A549 (cell line): ENCODE data around the gene TXNRD2. TPM values are rescaled to one million over a fixed set of nuclear protein-coding genes. Genes with fewer than 3 reads are reported as not detected.
"Not testable (repeated sequence)": the region's sequence is repeated elsewhere in the genome, so short reads cannot be mapped to it uniquely, and the experiment has no call there.

Experiments
- ATAC-seq, 2 experiments: fragments of 200-7000 bp in 1 of 2; fragments of >200 bp in 1 of 2; cut with Nextera tagmentation in 1 of 2; cut with Tn5 transposase in 1 of 2; 3 replicates each; pipeline versions ENCODE4 v1.8.0 to v1.9.1; 2018 to 2020; ENCODE audit warnings: mild to moderate bottlenecking in 1 of 2, moderate library complexity in 1 of 2
- CTCF ChIA-PET: fragments of 300-600 bp; sonication (Branson Sonifier 250); formaldehyde crosslinking; extraction: SDS; loops from one replicate; lab custom pipeline; 2021; ENCODE audit warnings: antibody characterized with exemption, inconsistent platforms; lab: Yijun Ruan, JAX
- POLR2A ChIA-PET: fragments of 350-600 bp; formaldehyde crosslinking; extraction: SDS; loops from one replicate; lab custom pipeline; 2021; ENCODE audit warnings: antibody characterized with exemption, inconsistent platforms; lab: Yijun Ruan, JAX
- DNase-seq, 2 experiments: peaks; one replicate each; pipeline versions ENCODE4 v3.0.0 to v3.0.0-alpha.2; 2011 to 2016; ENCODE audit warnings: low read depth in 1 of 2, low spot score in 1 of 2
- FAIRE-seq: peaks from 2 replicates; lab custom pipeline; 2011; peaks lifted over from hg19 to GRCh38; lab: Jason Lieb, UNC
- H3K27ac ChIP-seq, 2 experiments: fragments of >200 bp; sonication (Bioruptor Twin); formaldehyde crosslinking; 3 replicates each; pipeline ENCODE4 v1.5.1; 2016 to 2017
- H3K4me1 ChIP-seq: fragments of >200 bp; sonication (Bioruptor Twin); formaldehyde crosslinking; 3 replicates; pipeline ENCODE4 v1.6.1; 2016
- H3K4me2 ChIP-seq: fragments of >200 bp; sonication (Bioruptor Twin); formaldehyde crosslinking; 3 replicates; pipeline ENCODE4 v1.6.1; 2016
- H3K4me3 ChIP-seq: fragments of >200 bp; sonication (Bioruptor Twin); formaldehyde crosslinking; 3 replicates; pipeline ENCODE4 v1.5.1; 2016
- H3K9me3 ChIP-seq: fragments of >200 bp; sonication (Bioruptor Twin); formaldehyde crosslinking; 3 replicates; pipeline ENCODE4 v1.6.1; 2016
- CHD4 ChIP-seq: fragments of 200-600 bp; sonication (generic); IDR thresholded peaks from 2 replicates; pipeline ENCODE4 v1.6.1; 2016; ENCODE audit warnings: antibody characterized with exemption, mild to moderate bottlenecking, borderline replicate concordance
- EP300 ChIP-seq, 2 experiments: fragments of >200 bp; sonication (Bioruptor Twin); formaldehyde crosslinking; IDR thresholded peaks; 2 replicates in 1 of 2; 3 replicates in 1 of 2; pipeline ENCODE4 v1.6.1; 2016 to 2017
- ESRRA ChIP-seq: fragments of 150-350 bp; IDR thresholded peaks from 2 replicates; pipeline ENCODE4 v1.6.1; 2014; ENCODE audit warnings: mild to moderate bottlenecking, low read length, borderline replicate concordance
- FOSB ChIP-seq: fragments of 250-450 bp; sonication (Bioruptor Pico); IDR thresholded peaks from 2 replicates; pipeline ENCODE4 v1.5.0; 2020; ENCODE audit warnings: mild to moderate bottlenecking, moderate library complexity
- GATA3 ChIP-seq: IDR thresholded peaks from 2 replicates; pipeline ENCODE4 v1.6.1; 2012; ENCODE audit warnings: borderline replicate concordance
- HDAC2 ChIP-seq: fragments of 200-600 bp; sonication (generic); IDR thresholded peaks from 2 replicates; pipeline ENCODE4 v1.6.1; 2016
- HEYL ChIP-seq: fragments of 250-450 bp; sonication (Bioruptor Pico); IDR thresholded peaks from 2 replicates; pipeline ENCODE4 v1.8.0; 2021; ENCODE audit warnings: mild to moderate bottlenecking, moderate library complexity
- HOXA7 ChIP-seq: fragments of 250-450 bp; sonication (Bioruptor Pico); IDR thresholded peaks from 2 replicates; pipeline ENCODE4 v1.5.0; 2020; ENCODE audit warnings: mild to moderate bottlenecking, moderate library complexity
- JUNB ChIP-seq: fragments of >200 bp; sonication (Bioruptor Twin); formaldehyde crosslinking; IDR thresholded peaks from 2 replicates; pipeline ENCODE4 v1.6.1; 2016
- KDM1A ChIP-seq: fragments of 200-600 bp; sonication (generic); IDR thresholded peaks from 2 replicates; pipeline ENCODE4 v1.6.1; 2016; ENCODE audit warnings: low read depth, mild to moderate bottlenecking
- MAFK ChIP-seq: fragments of 450-650 bp; IDR thresholded peaks from 2 replicates; pipeline ENCODE4 v1.6.1; 2014; ENCODE audit not compliant: partially characterized antibody
- MAX ChIP-seq: IDR thresholded peaks from 2 replicates; pipeline ENCODE4 v1.6.1; 2012
- NPAS2 ChIP-seq: fragments of 250-450 bp; sonication (Bioruptor Pico); IDR thresholded peaks from 2 replicates; pipeline ENCODE4 v1.8.0; 2022; ENCODE audit warnings: mild to moderate bottlenecking, moderate library complexity, borderline replicate concordance
- PHF8 ChIP-seq: fragments of 200-600 bp; sonication (generic); IDR thresholded peaks from 2 replicates; pipeline ENCODE4 v1.6.1; 2016; ENCODE audit warnings: low read depth, mild to moderate bottlenecking, antibody characterized with exemption, moderate library complexity, borderline replicate concordance
- RFX5 ChIP-seq: fragments of 450-650 bp; IDR thresholded peaks from 2 replicates; pipeline ENCODE4 v1.7.1; 2014; ENCODE audit warnings: antibody characterized with exemption, mild to moderate bottlenecking, moderate library complexity
- RNF2 ChIP-seq: fragments of 200-600 bp; sonication (generic); IDR thresholded peaks from 2 replicates; pipeline ENCODE4 v1.6.1; 2016; ENCODE audit warnings: low read depth, mild to moderate bottlenecking, antibody characterized with exemption, moderate library complexity, borderline replicate concordance
- SREBF2 ChIP-seq: fragments of 450-650 bp; IDR thresholded peaks from 2 replicates; pipeline ENCODE4 v1.6.1; 2014; ENCODE audit warnings: mild to moderate bottlenecking, moderate library complexity
- TFCP2L1 ChIP-seq: fragments of 250-450 bp; sonication (Bioruptor Pico); IDR thresholded peaks from 2 replicates; pipeline ENCODE4 v1.5.0; 2021; ENCODE audit warnings: mild to moderate bottlenecking
- ZC3H11A ChIP-seq: fragments of 450-650 bp; IDR thresholded peaks from 2 replicates; pipeline ENCODE4 v1.6.1; 2014; ENCODE audit warnings: antibody characterized with exemption, mild to moderate bottlenecking
- ZFP36 ChIP-seq: fragments of 450-650 bp; IDR thresholded peaks from 2 replicates; pipeline ENCODE4 v1.6.1; 2014; ENCODE audit warnings: borderline replicate concordance; ENCODE audit not compliant: partially characterized antibody
- WGBS: methylation state at CpG from one replicate; pipeline ENCODE4 v1.1.6; 2017; ENCODE audit errors: missing lambda C conversion rate; 5-methylcytosine and 5-hydroxymethylcytosine counted together
- polyA plus RNA-seq, 4 experiments: library from polyadenylated mRNA; depleted of rRNA in 3 of 4; stranded (reverse); fragments of >200 nt; fragmentation: RNase III in 1 of 4; extraction: RNeasy Plus Mini Kit Qiagen cat#74134 plus additional on column Dnase treatment in 1 of 4; gene quantifications; 2 replicates in 3 of 4; 3 replicates in 1 of 4; pipeline ENCODE4 v1.2.3, GENCODE V29; 2011 to 2017
- TF ChIP-seq, protein P1 (sequence below): fragments of 250-450 bp; sonication (Bioruptor Pico); IDR thresholded peaks from 2 replicates; pipeline ENCODE4 v1.5.0; 2020; ENCODE audit warnings: low read depth, mild to moderate bottlenecking, moderate library complexity
- TF ChIP-seq, protein P2 (sequence below): fragments of 200-600 bp; sonication (generic); IDR thresholded peaks from 2 replicates; pipeline ENCODE4 v1.6.1; 2016; ENCODE audit warnings: antibody characterized with exemption, mild to moderate bottlenecking, moderate library complexity

Gene TXNRD2
- polyA plus RNA-seq, 2 of the 4 experiments (the other 2 are of a cell fraction) = 16.3 to 25.6 TPM

- H3K4me3 ChIP-seq = no peak overlapping the region
- H3K4me1 ChIP-seq = no peaks in the 10 kb centered on the region
- H3K9me3 ChIP-seq = no peaks in the 10 kb centered on the region
- FAIRE-seq (no peak), DNase-seq (no peak), ATAC-seq (no peak)
- TF ChIP-seq MAFK (no peak), PHF8 (no peak), ZC3H11A (no peak), SREBF2 (no peak), HDAC2 (no peak)
- TF ChIP-seq, protein P1, sequence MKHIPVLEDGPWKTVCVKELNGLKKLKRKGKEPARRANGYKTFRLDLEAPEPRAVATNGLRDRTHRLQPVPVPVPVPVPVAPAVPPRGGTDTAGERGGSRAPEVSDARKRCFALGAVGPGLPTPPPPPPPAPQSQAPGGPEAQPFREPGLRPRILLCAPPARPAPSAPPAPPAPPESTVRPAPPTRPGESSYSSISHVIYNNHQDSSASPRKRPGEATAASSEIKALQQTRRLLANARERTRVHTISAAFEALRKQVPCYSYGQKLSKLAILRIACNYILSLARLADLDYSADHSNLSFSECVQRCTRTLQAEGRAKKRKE (CRISPR knock-in tag) = no peak
- WGBS = 89% methylated on average over 7 of the region's 7 CpGs
- CTCF ChIA-PET = interaction anchor here (1.0 to 2.1 kb wide), 2 partner anchors 10 to 102 kb away, joined by 3 to 6 read pairs; no protein-coding TSS in a partner anchor
- H3K4me2 ChIP-seq = no peak overlapping the region
- POLR2A ChIA-PET = no interaction called here
- no peak overlapping the region for H3K27ac ChIP-seq
Observed at GRCh38 chr22:19832476-19833108, 109.0 kb downstream of the TXNRD2 start.

DNA sequence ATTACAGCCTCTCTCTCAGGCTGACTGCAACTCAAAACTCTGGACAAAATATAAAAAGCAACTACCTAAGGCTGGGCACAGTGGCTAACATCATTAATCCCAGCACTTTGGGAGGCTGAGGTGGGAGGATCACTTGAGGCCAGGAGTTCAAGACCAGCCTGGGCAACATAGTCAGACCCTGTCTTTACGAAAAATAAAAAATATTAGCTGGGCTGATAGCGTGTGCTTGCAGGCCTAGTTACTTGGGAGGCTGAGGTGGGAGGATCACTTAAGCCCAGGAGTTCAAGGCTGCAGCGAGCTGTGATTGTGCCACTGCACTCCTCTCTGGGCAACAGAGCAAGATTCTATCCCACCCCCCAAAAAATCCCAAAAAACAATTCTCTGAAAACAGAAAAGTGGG lies 109.6 kb downstream of the TXNRD2 start:
- H3K4me1 ChIP-seq, H3K4me2 ChIP-seq, ATAC-seq, FAIRE-seq, H3K4me3 ChIP-seq, DNase-seq, H3K9me3 ChIP-seq, POLR2A ChIA-PET, H3K27ac ChIP-seq: not testable (repeated sequence)
- WGBS = 85% methylated on average over 3 of the region's 3 CpGs
- CTCF ChIA-PET = interaction anchor here (1.0 to 2.1 kb wide), 3 partner anchors 11 to 101 kb away, joined by 3 to 6 read pairs (median 5); no protein-coding TSS in a partner anchor

- ATAC-seq (no peak), FAIRE-seq (no peak), DNase-seq (no peak)
- CTCF ChIA-PET = interaction anchor here (0.8 to 2.1 kb wide), 3 partner anchors 18 to 101 kb away, joined by 3 to 6 read pairs (median 5); no protein-coding TSS in a partner anchor
- Histone ChIP-seq H3K4me2 (no peak overlapping the region), H3K27ac (no peak overlapping the region), H3K9me3 (no peaks in the 10 kb centered on the region), H3K4me3 (no peak overlapping the region), H3K4me1 (no peaks in the 10 kb centered on the region)
- WGBS = 93% methylated on average over 6 of the region's 6 CpGs
- POLR2A ChIA-PET = no interaction called here
- TF ChIP-seq TFCP2L1 (CRISPR knock-in tag) (no peak), HEYL (CRISPR knock-in tag) (no peak)
- TF ChIP-seq, all 56 proteins: peak for 0
Observed at GRCh38 chr22:19831016-19831415, 110.6 kb downstream of the TXNRD2 start.

GRCh38 chr22:19828035-19828401 lies 113.6 kb downstream of the TXNRD2 start:
- CTCF ChIA-PET = no interaction called here
- FAIRE-seq (no peak), DNase-seq (no peak), ATAC-seq (no peak)
- no peak for TF ChIP-seq RNF2
- TF ChIP-seq FOSB (CRISPR knock-in tag) = no peak
- TF ChIP-seq ESRRA = no peak
- TF ChIP-seq, protein P2, sequence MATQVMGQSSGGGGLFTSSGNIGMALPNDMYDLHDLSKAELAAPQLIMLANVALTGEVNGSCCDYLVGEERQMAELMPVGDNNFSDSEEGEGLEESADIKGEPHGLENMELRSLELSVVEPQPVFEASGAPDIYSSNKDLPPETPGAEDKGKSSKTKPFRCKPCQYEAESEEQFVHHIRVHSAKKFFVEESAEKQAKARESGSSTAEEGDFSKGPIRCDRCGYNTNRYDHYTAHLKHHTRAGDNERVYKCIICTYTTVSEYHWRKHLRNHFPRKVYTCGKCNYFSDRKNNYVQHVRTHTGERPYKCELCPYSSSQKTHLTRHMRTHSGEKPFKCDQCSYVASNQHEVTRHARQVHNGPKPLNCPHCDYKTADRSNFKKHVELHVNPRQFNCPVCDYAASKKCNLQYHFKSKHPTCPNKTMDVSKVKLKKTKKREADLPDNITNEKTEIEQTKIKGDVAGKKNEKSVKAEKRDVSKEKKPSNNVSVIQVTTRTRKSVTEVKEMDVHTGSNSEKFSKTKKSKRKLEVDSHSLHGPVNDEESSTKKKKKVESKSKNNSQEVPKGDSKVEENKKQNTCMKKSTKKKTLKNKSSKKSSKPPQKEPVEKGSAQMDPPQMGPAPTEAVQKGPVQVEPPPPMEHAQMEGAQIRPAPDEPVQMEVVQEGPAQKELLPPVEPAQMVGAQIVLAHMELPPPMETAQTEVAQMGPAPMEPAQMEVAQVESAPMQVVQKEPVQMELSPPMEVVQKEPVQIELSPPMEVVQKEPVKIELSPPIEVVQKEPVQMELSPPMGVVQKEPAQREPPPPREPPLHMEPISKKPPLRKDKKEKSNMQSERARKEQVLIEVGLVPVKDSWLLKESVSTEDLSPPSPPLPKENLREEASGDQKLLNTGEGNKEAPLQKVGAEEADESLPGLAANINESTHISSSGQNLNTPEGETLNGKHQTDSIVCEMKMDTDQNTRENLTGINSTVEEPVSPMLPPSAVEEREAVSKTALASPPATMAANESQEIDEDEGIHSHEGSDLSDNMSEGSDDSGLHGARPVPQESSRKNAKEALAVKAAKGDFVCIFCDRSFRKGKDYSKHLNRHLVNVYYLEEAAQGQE = no peak
- TF ChIP-seq HOXA7 (CRISPR knock-in tag) = no peak
- TF ChIP-seq MAX = no peak
- TF ChIP-seq EP300 (IDR thresholded peaks at IDR 0.05) = no peak
- TF ChIP-seq TFCP2L1 (CRISPR knock-in tag) = no peak
- TF ChIP-seq JUNB = no peak
- TF ChIP-seq ZFP36 = no peak
- no peak for TF ChIP-seq RFX5
- TF ChIP-seq NPAS2 = no peak
- TF ChIP-seq GATA3 = no peak
- TF ChIP-seq KDM1A = no peak
- TF ChIP-seq PHF8 = no peak
- no peak for TF ChIP-seq CHD4
- Histone ChIP-seq H3K9me3 (no peaks in the 10 kb centered on the region), H3K4me2 (no peak overlapping the region), H3K4me1 (peaks cover 5% of the 10 kb centered on the region; the same call in 1 of the 3 replicates), H3K27ac (no peak overlapping the region), H3K4me3 (no peak overlapping the region)
- 66% methylated on average over 2 of the region's 2 CpGs for WGBS
- POLR2A ChIA-PET = no interaction called here
